PC-3 (cell line): Measurements from ENCODE around the gene PCDHGA10. TPM values are rescaled to one million over a fixed set of nuclear protein-coding genes. Genes with fewer than 3 reads are reported as not detected.

Experiments used
- ATAC-seq: fragments of 200-7000 bp; cut with Tn5 transposase; 2 replicates; pipeline ENCODE4 v1.9.1; 2020; ENCODE audit warnings: mild to moderate bottlenecking, moderate library complexity
- BruUV-seq: library from RNA; stranded (reverse); fragments of 400-500 nt; replicated peaks from 2 replicates; lab custom pipeline; 2021; lab: Mats Ljungman, UMichigan
- CTCF ChIA-PET: fragments of 300-600 bp; sonication (Branson Sonifier 250); formaldehyde crosslinking; loops from one replicate; lab custom pipeline; 2022; ENCODE audit warnings: antibody characterized with exemption; lab: Charles Lee
- POLR2A ChIA-PET: fragments of 300-600 bp; sonication (Branson Sonifier 250); formaldehyde crosslinking; loops from one replicate; lab custom pipeline; 2022; ENCODE audit warnings: antibody characterized with exemption; ENCODE audit not compliant: unreplicated experiment; lab: Charles Lee
- DNase-seq: peaks from one replicate; pipeline ENCODE4 v3.0.0-alpha.2; 2015
- H2AFZ ChIP-seq: fragments of 300-600 bp; sonication (generic); 2 replicates; pipeline ENCODE4 v1.6.0; 2016; ENCODE audit warnings: antibody characterized with exemption, low read length
- H3F3A ChIP-seq: fragments of 300-600 bp; sonication (generic); one replicate; pipeline ENCODE4 v1.6.0; 2017; ENCODE audit warnings: antibody characterized with exemption, low read length, control low read depth, mild to moderate bottlenecking; ENCODE audit not compliant: unreplicated experiment
- H3K27ac ChIP-seq: fragments of 300-600 bp; sonication (generic); 2 replicates; pipeline ENCODE4 v1.5.1; 2016; ENCODE audit warnings: mild to moderate bottlenecking, low read length
- H3K27me3 ChIP-seq: fragments of 300-600 bp; sonication (generic); 2 replicates; pipeline ENCODE4 v1.6.1; 2016; ENCODE audit warnings: low read length, mixed read lengths
- H3K36me3 ChIP-seq: fragments of 300-600 bp; sonication (generic); 2 replicates; pipeline ENCODE4 v1.6.1; 2016; ENCODE audit warnings: low read depth, mixed run types, low read length, mixed read lengths
- H3K4me1 ChIP-seq: fragments of 300-600 bp; sonication (generic); 2 replicates; pipeline ENCODE4 v1.5.1; 2016; ENCODE audit warnings: low read length; ENCODE audit not compliant: insufficient read depth
- H3K4me2 ChIP-seq: fragments of 300-600 bp; sonication (generic); 2 replicates; pipeline ENCODE4 v1.6.0; 2016; ENCODE audit warnings: low read length
- H3K4me3 ChIP-seq: fragments of 300-600 bp; sonication (generic); 2 replicates; pipeline ENCODE4 v1.5.1; 2016; ENCODE audit warnings: mild to moderate bottlenecking, low read length, mixed read lengths
- H3K79me2 ChIP-seq: fragments of 300-600 bp; sonication (generic); 2 replicates; pipeline ENCODE4 v1.6.1; 2017; ENCODE audit warnings: low read length, mixed read lengths
- H3K9ac ChIP-seq: fragments of 300-600 bp; sonication (generic); 2 replicates; pipeline ENCODE4 v1.6.0; 2016; ENCODE audit warnings: mild to moderate bottlenecking, low read length
- H3K9me2 ChIP-seq: fragments of 300-600 bp; sonication (generic); replicated peaks from 2 replicates; pipeline ENCODE4 v1.6.1; 2016; ENCODE audit warnings: mixed run types, low read length, mixed read lengths
- H3K9me3 ChIP-seq: fragments of 300-600 bp; sonication (generic); 2 replicates; pipeline ENCODE4 v1.6.1; 2016; ENCODE audit warnings: low read length, mixed read lengths
- H4K20me1 ChIP-seq: fragments of 300-600 bp; sonication (generic); 2 replicates; pipeline ENCODE4 v1.6.1; 2016; ENCODE audit warnings: low read length, mixed read lengths
- EZH2 ChIP-seq: fragments of 300-600 bp; sonication (generic); IDR thresholded peaks from one replicate; pipeline ENCODE4 v1.6.1; 2017; ENCODE audit warnings: antibody characterized with exemption, mild to moderate bottlenecking, low read length; ENCODE audit not compliant: unreplicated experiment
- EZH2phosphoT487 ChIP-seq: fragments of 300-600 bp; sonication (generic); IDR thresholded peaks from 2 replicates; pipeline ENCODE4 v1.6.1; 2018; ENCODE audit warnings: mild to moderate bottlenecking, antibody characterized with exemption, low read length, borderline replicate concordance
- intact Hi-C: fragments of 100-400 bp; cut with micrococcal nuclease; formaldehyde crosslinking; loops from 2 replicates; pipeline ENCODE4 v1.9.0; 2023
- total RNA-seq: library from RNA; depleted of rRNA; stranded (reverse); fragments of >200 nt; gene quantifications from 2 replicates; pipeline ENCODE4 v1.2.3, GENCODE V29; 2014
- TF ChIP-seq, protein P1 (sequence below): fragments of 300-600 bp; sonication (generic); conservative IDR thresholded peaks from 2 replicates; pipeline ENCODE4 v1.5.1; 2017; ENCODE audit warnings: antibody characterized with exemption, low read depth, mild to moderate bottlenecking, low read length

The PCDHGA10 gene
- total RNA-seq, 1 experiment from 2014 or later: 0.84 TPM

DNA sequence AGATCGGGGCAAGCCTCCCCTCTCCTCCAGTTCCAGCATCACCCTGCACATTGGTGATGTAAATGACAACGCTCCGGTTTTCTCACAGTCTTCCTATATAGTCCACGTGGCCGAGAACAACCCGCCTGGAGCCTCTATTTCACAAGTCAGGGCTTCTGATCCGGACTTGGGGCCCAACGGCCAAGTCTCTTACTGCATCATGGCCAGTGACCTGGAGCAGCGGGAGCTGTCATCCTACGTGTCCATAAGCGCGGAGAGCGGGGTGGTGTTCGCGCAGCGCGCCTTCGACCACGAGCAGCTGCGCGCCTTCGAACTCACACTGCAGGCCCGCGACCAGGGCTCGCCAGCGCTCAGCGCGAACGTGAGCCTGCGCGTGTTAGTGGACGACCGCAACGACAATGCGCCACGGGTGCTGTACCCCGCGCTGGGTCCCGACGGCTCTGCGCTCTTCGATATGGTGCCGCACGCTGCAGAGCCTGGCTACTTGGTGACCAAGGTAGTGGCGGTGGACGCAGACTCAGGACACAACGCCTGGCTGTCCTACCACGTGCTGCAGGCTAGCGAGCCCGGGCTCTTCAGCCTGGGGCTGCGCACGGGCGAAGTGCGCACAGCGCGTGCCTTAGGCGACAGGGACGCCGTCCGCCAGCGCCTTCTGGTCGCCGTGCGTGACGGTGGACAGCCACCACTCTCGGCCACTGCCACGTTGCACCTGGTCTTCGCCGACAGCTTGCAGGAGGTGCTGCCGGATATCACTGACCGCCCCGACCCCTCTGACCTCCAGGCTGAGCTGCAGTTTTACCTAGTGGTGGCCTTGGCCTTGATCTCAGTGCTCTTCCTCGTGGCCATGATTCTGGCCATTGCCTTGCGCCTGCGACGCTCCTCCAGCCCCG, 23.4 kb upstream of the PCDHGA10 start:
- no peak for ATAC-seq
- Histone ChIP-seq H3K27me3 (no peaks in the 10 kb centered on the region), H4K20me1 (no peaks in the 10 kb centered on the region), H3K79me2 (no peaks in the 10 kb centered on the region), H3K27ac (no peak overlapping the region), H3K9me3 (0 out of 2 replicates have a peak, but pooled peaks cover 6% of the 10 kb centered on the region), H3F3A (no peaks in the 10 kb centered on the region), H3K9me2 (no peaks in the 10 kb centered on the region), H3K9ac (no peak overlapping the region), H3K4me2 (no peak overlapping the region), H3K4me3 (no peak overlapping the region), H3K4me1 (no peaks in the 10 kb centered on the region), H2AFZ (no peak overlapping the region), H3K36me3 (no peaks in the 10 kb centered on the region)
- intact Hi-C loops: no loop called here
- CTCF ChIA-PET: no interaction called here
- TF ChIP-seq EZH2phosphoT487 (no peak), EZH2 (no peak)
- TF ChIP-seq, protein P1, sequence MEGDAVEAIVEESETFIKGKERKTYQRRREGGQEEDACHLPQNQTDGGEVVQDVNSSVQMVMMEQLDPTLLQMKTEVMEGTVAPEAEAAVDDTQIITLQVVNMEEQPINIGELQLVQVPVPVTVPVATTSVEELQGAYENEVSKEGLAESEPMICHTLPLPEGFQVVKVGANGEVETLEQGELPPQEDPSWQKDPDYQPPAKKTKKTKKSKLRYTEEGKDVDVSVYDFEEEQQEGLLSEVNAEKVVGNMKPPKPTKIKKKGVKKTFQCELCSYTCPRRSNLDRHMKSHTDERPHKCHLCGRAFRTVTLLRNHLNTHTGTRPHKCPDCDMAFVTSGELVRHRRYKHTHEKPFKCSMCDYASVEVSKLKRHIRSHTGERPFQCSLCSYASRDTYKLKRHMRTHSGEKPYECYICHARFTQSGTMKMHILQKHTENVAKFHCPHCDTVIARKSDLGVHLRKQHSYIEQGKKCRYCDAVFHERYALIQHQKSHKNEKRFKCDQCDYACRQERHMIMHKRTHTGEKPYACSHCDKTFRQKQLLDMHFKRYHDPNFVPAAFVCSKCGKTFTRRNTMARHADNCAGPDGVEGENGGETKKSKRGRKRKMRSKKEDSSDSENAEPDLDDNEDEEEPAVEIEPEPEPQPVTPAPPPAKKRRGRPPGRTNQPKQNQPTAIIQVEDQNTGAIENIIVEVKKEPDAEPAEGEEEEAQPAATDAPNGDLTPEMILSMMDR: no peak
- no TSS peak for BruUV-seq
- DNase-seq: no peak
- POLR2A ChIA-PET: interaction anchor here (0.6 kb wide), 1 partner anchor 41 kb away, joined by 10 read pairs; no protein-coding TSS in a partner anchor

DNA sequence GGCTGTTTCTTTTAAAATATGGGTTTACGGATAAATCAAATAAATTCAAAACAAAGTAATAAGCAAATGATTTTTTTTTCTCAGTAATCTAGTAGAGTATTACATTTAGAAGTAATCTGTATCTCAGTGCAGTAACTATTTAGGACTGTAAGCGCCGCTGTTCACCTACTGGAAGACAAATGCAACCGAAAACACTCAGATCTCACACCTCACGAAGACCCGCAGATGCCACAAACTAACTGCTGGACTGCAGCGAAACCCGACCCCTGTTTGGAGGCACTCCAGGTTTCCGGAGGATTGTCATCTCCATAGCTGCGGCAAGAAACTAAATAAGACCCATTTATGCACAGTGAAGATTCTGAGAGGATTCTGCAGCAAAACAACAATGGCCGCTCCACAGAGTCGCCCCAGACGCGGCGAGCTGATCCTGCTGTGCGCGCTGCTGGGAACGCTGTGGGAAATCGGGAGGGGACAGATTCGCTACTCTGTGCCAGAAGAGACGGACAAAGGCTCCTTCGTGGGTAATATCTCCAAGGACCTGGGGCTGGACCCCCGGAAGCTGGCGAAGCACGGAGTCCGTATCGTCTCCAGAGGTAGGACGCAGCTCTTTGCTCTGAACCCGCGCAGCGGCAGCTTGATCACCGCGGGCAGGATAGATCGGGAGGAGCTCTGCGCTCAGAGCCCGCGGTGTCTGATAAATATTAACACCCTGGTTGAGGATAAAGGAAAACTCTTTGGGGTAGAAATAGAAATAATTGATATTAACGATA, 20.2 kb upstream of the PCDHGA10 start, which contains the start of gene PCDHGA8:
TSS of gene PCDHGA8 (plus strand) at position 205 of the 770 bp plus-strand sequence. CDS start at position 386, 181 bp downstream.
- DNase-seq: no peak
- no peak within 1 kb of the TSS for H3K4me2 ChIP-seq
- TF ChIP-seq EZH2phosphoT487 (no peak), EZH2 (no peak)
- TF ChIP-seq, protein P1: no peak
- H3K36me3 ChIP-seq: no peaks in the 10 kb centered on the region
- no peak within 1 kb of the TSS for H3K4me3 ChIP-seq
- no peak for ATAC-seq
- CTCF ChIA-PET: no interaction called here
- H3K4me1 ChIP-seq: no peaks in the 10 kb centered on the region
- H3K9me3 ChIP-seq: 0 out of 2 replicates have a peak, but pooled peaks cover 6% of the 10 kb centered on the region
- H3K27ac ChIP-seq: no peak within 1 kb of the TSS
- POLR2A ChIA-PET: no interaction called here
- no peaks in the 10 kb centered on the region for H4K20me1 ChIP-seq
- no peak within 1 kb of the TSS for H3K9ac ChIP-seq
- no peaks in the 10 kb centered on the region for H3K27me3 ChIP-seq
- H2AFZ ChIP-seq: no peak within 1 kb of the TSS
- intact Hi-C loops: no loop called here
- no peaks in the 10 kb centered on the region for H3K79me2 ChIP-seq
- no peaks in the 10 kb centered on the region for H3F3A ChIP-seq
- no TSS peak for BruUV-seq
- H3K9me2 ChIP-seq: no peaks in the 10 kb centered on the region
